Kasumi-1 (cell line): Measurements from ENCODE around the gene COPB2.

Source experiments
- DNase-seq, 2 experiments: peaks; one replicate each; lab custom pipeline; 2025; lab: John Stamatoyannopoulos, UW

The COPB2 gene

DNA sequence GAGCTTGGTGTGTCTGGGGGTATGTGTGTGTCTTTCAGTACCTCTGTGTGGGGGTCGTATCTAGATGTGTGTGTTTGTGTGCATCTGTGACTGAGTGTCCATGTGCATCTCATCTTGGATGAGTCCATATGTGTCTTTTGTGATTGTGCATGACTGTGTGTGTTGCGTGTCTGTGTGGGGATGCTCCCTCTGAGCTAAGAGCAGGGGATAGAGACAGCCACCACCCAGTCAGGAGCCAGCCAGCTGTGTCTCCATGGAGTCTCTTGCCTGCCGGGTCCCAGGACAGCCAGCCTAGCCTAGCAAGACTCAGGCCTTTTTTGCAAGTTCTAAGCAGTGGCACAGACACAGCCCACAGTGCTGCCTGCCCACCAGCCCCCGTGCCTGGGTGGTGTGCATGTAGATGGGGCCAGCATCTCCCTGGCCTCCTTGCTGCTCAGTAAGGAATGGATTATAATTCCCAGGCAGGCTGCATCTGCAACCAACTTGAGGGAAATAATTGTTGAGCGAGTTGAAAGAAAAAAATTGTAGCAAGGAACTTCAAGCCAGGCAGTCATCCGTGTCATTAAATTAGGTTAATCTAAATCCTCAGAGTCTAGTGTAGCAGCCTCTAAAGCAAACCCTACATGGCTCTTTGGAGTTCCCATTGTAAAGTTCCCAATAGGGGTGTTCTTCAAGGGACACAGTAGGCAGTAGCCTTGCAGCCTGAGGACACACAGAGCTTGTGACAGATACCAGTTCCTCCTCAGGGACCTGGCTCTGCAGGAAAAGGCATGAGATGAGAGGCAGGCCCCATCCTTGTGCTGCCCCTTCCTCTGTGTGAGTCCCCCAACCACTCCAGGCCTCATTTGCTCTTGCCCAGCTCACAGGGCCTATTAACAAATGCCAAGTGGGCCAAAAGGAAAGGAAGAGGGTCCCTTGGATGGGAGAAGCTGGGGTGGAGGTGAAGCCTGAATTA, 81.6 kb downstream of the COPB2 start:
- DNase-seq, result no peak
